K562 (cell line): Measurements from ENCODE around the gene FKBP15. TPM values are rescaled to one million over a fixed set of nuclear protein-coding genes. Genes with fewer than 3 reads are reported as not detected.

Experiments
- ATAC-seq: fragments of 200-7000 bp; cut with Tn5 transposase; 3 replicates; pipeline ENCODE4 v1.9.1; 2020; ENCODE audit warnings: moderate library complexity
- BruUV-seq: library from RNA; stranded (reverse); fragments of 400-500 nt; replicated peaks from 2 replicates; lab custom pipeline; 2021; lab: Mats Ljungman, UMichigan
- CTCF ChIA-PET: fragments of 300-600 bp; formaldehyde crosslinking; extraction: SDS; loops from one replicate; lab custom pipeline; 2021; ENCODE audit warnings: low intra/inter-chr PET ratio; lab: Yijun Ruan, JAX
- POLR2A ChIA-PET: fragments of 300-600, 350-650 bp; sonication (Branson Sonifier 250); formaldehyde crosslinking; extraction: SDS; loops from one replicate; lab custom pipeline; 2021; ENCODE audit warnings: antibody characterized with exemption, inconsistent platforms; lab: Yijun Ruan, JAX
- DNase-seq, 4 experiments: peaks; one replicate each; pipeline versions ENCODE4 v3.0.0 to v3.0.0-alpha.2; 2011 to 2018; ENCODE audit warnings: low spot score in 3 of 4, mixed read lengths in 3 of 4; ENCODE audit errors: extremely low read depth in 1 of 4
- FAIRE-seq: peaks from 2 replicates; lab custom pipeline; 2011; peaks lifted over from hg19 to GRCh38; lab: Jason Lieb, UNC
- H2AFZ ChIP-seq: 2 replicates; pipeline ENCODE4 v1.6.0; 2011; ENCODE audit warnings: low read depth, low read length, control low read depth, inconsistent platforms
- H3K27ac ChIP-seq: fragments of 200-600 bp; 3 replicates; pipeline ENCODE4 v1.8.0; 2011; ENCODE audit warnings: low read depth, mild to moderate bottlenecking, control low read depth, inconsistent platforms, low read length, moderate library complexity, mixed read lengths; ENCODE audit errors: extremely low read depth
- H3K27me3 ChIP-seq, 2 experiments: fragments of 300-600 bp in 1 of 2; 2 replicates in 1 of 2; 3 replicates in 1 of 2; pipeline versions ENCODE4 v1.6.0 to v1.8.0; 2011; ENCODE audit warnings: inconsistent platforms in 2 of 2, low read length in 2 of 2, mild to moderate bottlenecking in 1 of 2, mixed read lengths in 1 of 2, moderate library complexity in 1 of 2; ENCODE audit not compliant: control insufficient read depth in 2 of 2, insufficient read depth in 2 of 2
- H3K36me3 ChIP-seq: fragments of 300-600 bp; 3 replicates; pipeline ENCODE4 v1.8.0; 2011; ENCODE audit warnings: mild to moderate bottlenecking, low read length, inconsistent platforms; ENCODE audit not compliant: control insufficient read depth, insufficient read depth
- H3K4me1 ChIP-seq, 2 experiments: fragments of 200-600 bp in 1 of 2; replicated peaks in 1 of 2; 2 replicates in 1 of 2; 3 replicates in 1 of 2; pipeline versions ENCODE4 v1.5.1 to v1.8.0; 2011; ENCODE audit warnings: inconsistent platforms in 2 of 2, low read length in 2 of 2, mild to moderate bottlenecking in 1 of 2, mixed read lengths in 1 of 2, moderate library complexity in 1 of 2; ENCODE audit not compliant: control insufficient read depth in 2 of 2, insufficient read depth in 2 of 2
- H3K4me2 ChIP-seq: 2 replicates; pipeline ENCODE4 v1.6.1; 2011; ENCODE audit warnings: low read length, control low read depth, inconsistent platforms, mixed read lengths; ENCODE audit not compliant: insufficient read depth
- H3K4me3 ChIP-seq: fragments of 200-600 bp; sonication (generic), shearing (Covaris generic); 2 replicates; pipeline ENCODE4 v1.5.1; 2016; ENCODE audit warnings: control low read depth, inconsistent platforms
- H3K79me2 ChIP-seq: fragments of 200-600 bp; 3 replicates; pipeline ENCODE4 v1.8.0; 2011; ENCODE audit warnings: low read length, inconsistent platforms; ENCODE audit not compliant: control insufficient read depth, insufficient read depth
- H3K9ac ChIP-seq, 2 experiments: 2 replicates each; pipeline versions ENCODE4 v1.6.0 to v1.6.1; 2011; ENCODE audit warnings: low read depth in 2 of 2, low read length in 2 of 2, control low read depth in 1 of 2, inconsistent platforms in 1 of 2, mild to moderate bottlenecking in 1 of 2, mixed read lengths in 1 of 2; ENCODE audit not compliant: insufficient read depth in 1 of 2
- H3K9me1 ChIP-seq: one replicate; pipeline ENCODE4 v1.6.0; 2011; ENCODE audit warnings: inconsistent platforms, mild to moderate bottlenecking, low read length, moderate library complexity; ENCODE audit not compliant: control insufficient read depth, insufficient read depth
- H3K9me3 ChIP-seq: replicated peaks from 2 replicates; pipeline ENCODE4 v1.5.1; 2011; ENCODE audit warnings: low read depth, low read length, inconsistent platforms; ENCODE audit not compliant: control insufficient read depth, insufficient read depth
- H4K20me1 ChIP-seq: replicated peaks from 2 replicates; pipeline ENCODE4 v1.6.1; 2011; ENCODE audit warnings: low read length, inconsistent platforms, mixed read lengths; ENCODE audit not compliant: control insufficient read depth, insufficient read depth
- COPS2 ChIP-seq: fragments of 450-650 bp; conservative IDR thresholded peaks from 2 replicates; pipeline ENCODE4 v1.6.1; 2016; ENCODE audit warnings: mild to moderate bottlenecking, moderate library complexity
- GABPA ChIP-seq: fragments of 200-800 bp; sonication (Bioruptor generic); conservative IDR thresholded peaks from 2 replicates; pipeline ENCODE4 v1.6.1; 2016; ENCODE audit warnings: low read depth, missing genetic modification characterization, missing compliant biosample characterization
- KHSRP ChIP-seq: fragments of 450-650 bp; IDR thresholded peaks from 2 replicates; pipeline ENCODE4 v1.6.1; 2017
- NCOA4 ChIP-seq: fragments of 450-650 bp; IDR thresholded peaks from 2 replicates; pipeline ENCODE4 v1.6.1; 2018; ENCODE audit warnings: mild to moderate bottlenecking; ENCODE audit not compliant: partially characterized antibody
- NFIC ChIP-seq: fragments of 450-650 bp; IDR thresholded peaks from 2 replicates; pipeline ENCODE4 v1.6.1; 2017; ENCODE audit warnings: mild to moderate bottlenecking, inconsistent platforms
- NFIX ChIP-seq: fragments of 250-450 bp; sonication (Bioruptor Pico); IDR thresholded peaks from 2 replicates; pipeline ENCODE4 v1.4.0; 2020; ENCODE audit warnings: low read depth, mild to moderate bottlenecking, moderate library complexity
- NRF1 ChIP-seq, 2 experiments: fragments of 450-650 bp; IDR thresholded peaks in 1 of 2; conservative IDR thresholded peaks in 1 of 2; 2 replicates each; pipeline ENCODE4 v1.6.1; 2014; ENCODE audit warnings: mild to moderate bottlenecking in 2 of 2
- RBM34 ChIP-seq: fragments of 200-400 bp; formaldehyde crosslinking; IDR thresholded peaks from 2 replicates; pipeline ENCODE4 v1.6.1; 2018; ENCODE audit warnings: low read length, borderline replicate concordance; ENCODE audit not compliant: insufficient read depth
- ZNF354B ChIP-seq: fragments of 250-450 bp; sonication (Bioruptor Pico); IDR thresholded peaks from 2 replicates; pipeline ENCODE4 v1.4.0; 2020
- ZNF444 ChIP-seq: fragments of 250-450 bp; sonication (Bioruptor Pico); IDR thresholded peaks from 2 replicates; pipeline ENCODE4 v1.4.0; 2020; ENCODE audit warnings: mild to moderate bottlenecking, moderate library complexity
- in situ Hi-C: fragments of 300-500 bp; cut with MboI; formaldehyde crosslinking; loops from 4 replicates; pipeline ENCODE4 v1.15.0; 2018; ENCODE audit warnings: inconsistent platforms, mixed read lengths
- intact Hi-C: fragments of 100-400 bp; cut with micrococcal nuclease; formaldehyde crosslinking; loops from 2 replicates; pipeline ENCODE4 v1.14.2; 2022
- polyA plus RNA-seq, 8 experiments: library from polyadenylated mRNA; depleted of rRNA in 4 of 8; stranded (reverse) in 5 of 8; unstranded in 3 of 8; fragments of >200 nt; fragmentation: Nextera tagmentation in 2 of 8; fragmentation: Illumina TruSeq in 1 of 8; extraction: Ambion mirVana in 2 of 8; extraction: Trizol in 1 of 8; gene quantifications; 2 replicates each; pipeline versions ENCODE4 v1.2.1 to v1.2.3, GENCODE V29; 2011 to 2014; ENCODE audit warnings: inconsistent platforms in 1 of 8, missing spikeins in 1 of 8
- total RNA-seq, 7 experiments: library from RNA; depleted of rRNA in 6 of 7; stranded (reverse); fragments of >200 nt in 6 of 7; fragmentation: Illumina TruSeq in 2 of 7; extraction: Trizol in 2 of 7; gene quantifications; 2 replicates each; pipeline versions ENCODE4 v1.2.1 to v1.2.3, GENCODE V29; 2011 to 2021; ENCODE audit warnings: low replicate concordance in 1 of 7
- TF ChIP-seq, protein P1 (sequence below): fragments of 250-450 bp; sonication (Bioruptor Pico); IDR thresholded peaks from 2 replicates; pipeline ENCODE4 v1.4.0; 2020; ENCODE audit warnings: borderline replicate concordance

The FKBP15 gene
- total and polyA plus RNA-seq, 9 of the 15 experiments (the other 6 are each of a cell fraction or from before 2014, with no cell fraction given): 8.7 to 38.0 (median 18.9) TPM

DNA sequence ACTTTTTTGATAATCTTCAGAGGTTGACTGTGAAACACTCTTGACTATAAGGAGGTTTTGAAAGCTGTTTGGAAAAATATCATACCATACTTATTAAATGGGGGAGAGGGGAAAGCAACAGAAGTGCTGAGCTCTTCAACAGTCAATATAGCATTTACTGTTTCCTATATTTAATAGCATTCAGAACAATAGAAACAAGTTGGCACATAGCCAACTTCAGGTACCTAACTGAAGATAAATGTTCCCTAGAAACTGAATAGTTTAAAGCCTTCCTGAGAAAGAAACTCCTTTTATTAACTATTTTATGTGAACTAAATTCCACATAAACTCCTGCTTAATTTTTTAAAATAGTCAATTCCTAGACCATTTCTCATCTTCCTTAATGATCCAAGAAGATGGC lies 26.6 kb upstream of the FKBP15 start:
- ChIA-PET POLR2A (interaction anchor here (0.8 to 1.1 kb wide), 3 partner anchors 13 to 52 kb away, joined by 3 to 6 read pairs (median 3); no protein-coding TSS in a partner anchor), CTCF (no interaction called here)
- ATAC-seq (no peak), FAIRE-seq (no peak), DNase-seq (no peak)
- H4K20me1 ChIP-seq: no peaks in the 10 kb centered on the region
- intact Hi-C loops: no loop called here
- H3K4me3 ChIP-seq: no peak overlapping the region
- in situ Hi-C loops: no loop called here
- no peaks in the 10 kb centered on the region for H3K27me3 ChIP-seq
- no peaks in the 10 kb centered on the region for H3K9me1 ChIP-seq
- H2AFZ ChIP-seq: no peak overlapping the region
- H3K4me1 ChIP-seq: peaks cover 0 to 3% of the 10 kb centered on the region in 2 experiments; a peak in 2 of 5 replicates
- H3K36me3 ChIP-seq: no peaks in the 10 kb centered on the region; the same call in 2 of the 3 replicates
- TF ChIP-seq GABPA: no peak
- TF ChIP-seq, protein P1, sequence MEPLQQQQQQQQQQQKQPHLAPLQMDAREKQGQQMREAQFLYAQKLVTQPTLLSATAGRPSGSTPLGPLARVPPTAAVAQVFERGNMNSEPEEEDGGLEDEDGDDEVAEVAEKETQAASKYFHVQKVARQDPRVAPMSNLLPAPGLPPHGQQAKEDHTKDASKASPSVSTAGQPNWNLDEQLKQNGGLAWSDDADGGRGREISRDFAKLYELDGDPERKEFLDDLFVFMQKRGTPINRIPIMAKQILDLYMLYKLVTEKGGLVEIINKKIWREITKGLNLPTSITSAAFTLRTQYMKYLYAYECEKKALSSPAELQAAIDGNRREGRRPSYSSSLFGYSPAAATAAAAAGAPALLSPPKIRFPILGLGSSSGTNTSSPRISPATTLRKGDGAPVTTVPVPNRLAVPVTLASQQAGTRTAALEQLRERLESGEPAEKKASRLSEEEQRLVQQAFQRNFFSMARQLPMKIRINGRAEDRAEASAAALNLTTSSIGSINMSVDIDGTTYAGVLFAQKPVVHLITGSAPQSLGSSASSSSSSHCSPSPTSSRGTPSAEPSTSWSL (CRISPR knock-in tag): no peak
- no peak for TF ChIP-seq KHSRP
- TF ChIP-seq NFIC: peak; percentile 96
- no peak for TF ChIP-seq RBM34
- TF ChIP-seq NFIX (CRISPR knock-in tag): peak; percentile 94
- TF ChIP-seq ZNF354B (CRISPR knock-in tag): no peak
- TF ChIP-seq NRF1 (conservative IDR thresholded peaks at IDR 0.05 in 1 of 2, IDR thresholded peaks at IDR 0.05 in 1 of 2): no peak
- no peak for TF ChIP-seq ZNF444 (CRISPR knock-in tag)
- no peak for TF ChIP-seq NCOA4
- no peak for TF ChIP-seq COPS2
- no TSS peak for BruUV-seq
- no peak overlapping the region for H3K27ac ChIP-seq
- H3K4me2 ChIP-seq: no peak overlapping the region
- no peak overlapping the region for H3K9ac ChIP-seq
- H3K9me3 ChIP-seq: no peaks in the 10 kb centered on the region
- peaks cover 10% of the 10 kb centered on the region; the same call in 2 of the 3 replicates for H3K79me2 ChIP-seq
